COLO668 (cell line): ENCODE data around the gene C10orf88.
A peak's percentile ranks its signal among the peaks of the same experiment; 100 is the strongest.

Experiments
- DNase-seq: peaks from one replicate; lab custom pipeline; 2025; ENCODE audit not compliant: unreplicated experiment; lab: John Stamatoyannopoulos, UW

The C10orf88 gene

DNA sequence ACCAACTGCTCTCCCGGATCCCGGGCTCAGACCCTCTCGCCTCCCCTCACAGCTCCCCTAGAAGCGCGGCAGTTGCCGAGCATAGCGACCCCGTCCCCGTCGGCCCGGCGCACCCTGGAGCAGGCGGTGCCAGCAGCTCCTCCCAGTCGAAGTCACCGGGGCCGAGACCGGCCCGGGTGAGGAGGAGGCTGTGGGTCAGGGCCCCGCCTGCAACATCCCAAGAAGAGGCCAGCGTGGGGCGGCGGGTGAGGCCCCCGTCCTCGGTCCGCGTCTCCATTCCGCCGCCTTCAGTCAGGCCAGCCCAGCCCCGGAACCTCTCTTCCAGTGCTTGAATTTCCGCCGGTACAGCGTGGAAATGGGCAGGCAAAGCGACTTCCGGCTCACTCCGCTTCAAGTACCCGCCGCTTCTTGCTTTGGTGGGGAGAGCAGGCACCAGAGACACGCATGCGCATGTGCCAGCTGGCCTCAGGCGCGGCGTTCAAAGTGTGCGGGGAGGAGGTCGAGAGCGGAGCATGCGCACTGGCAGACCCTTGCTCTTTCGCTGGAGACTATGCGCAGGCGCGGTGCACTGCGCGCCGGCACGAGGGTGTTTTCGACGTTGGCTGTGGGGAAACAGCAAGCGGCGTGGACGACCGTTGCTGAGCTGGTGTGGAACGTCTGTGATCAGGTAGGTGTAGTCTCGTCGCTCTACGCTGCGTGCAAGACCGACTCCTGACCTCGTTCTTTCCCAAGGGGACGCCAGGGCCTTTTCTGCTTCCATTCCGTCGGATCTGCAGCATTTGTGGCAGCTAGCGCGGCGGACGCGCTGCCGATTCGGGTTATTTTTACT, at the start of gene C10orf88:
C10orf88 (minus strand) TSS at position 326 of the 829 bp plus-strand sequence; CDS start at position 277, 49 bp downstream.
- peak; percentile 93 for DNase-seq

- no peak for DNase-seq
These were observed 47.3 kb upstream of the C10orf88 start for GRCh38 chr10:123001370-123001769.

GRCh38 chr10:123000155-123000554, 46.1 kb upstream of the C10orf88 start:
- DNase-seq: no peak

DNA sequence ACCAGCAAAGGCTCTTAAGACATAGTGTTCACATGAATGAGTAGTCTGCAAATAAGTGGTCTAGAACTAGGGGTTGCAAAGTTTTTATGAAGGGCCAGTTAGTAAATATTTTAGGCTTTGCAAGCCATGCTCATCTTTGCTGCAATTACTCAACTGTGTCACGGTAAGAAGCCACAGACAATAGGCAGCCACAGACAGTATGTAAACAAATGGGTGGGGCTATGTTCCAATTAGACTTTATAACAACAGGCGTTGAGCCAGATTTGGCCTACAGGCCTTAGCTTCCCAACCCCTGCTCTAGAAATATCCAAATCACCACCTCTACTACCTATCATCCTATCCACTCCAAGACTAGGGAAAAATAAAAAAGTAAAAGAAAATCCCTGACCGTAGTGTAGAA, 45.3 kb upstream of the C10orf88 start:
- peak; percentile 3 for DNase-seq

DNA sequence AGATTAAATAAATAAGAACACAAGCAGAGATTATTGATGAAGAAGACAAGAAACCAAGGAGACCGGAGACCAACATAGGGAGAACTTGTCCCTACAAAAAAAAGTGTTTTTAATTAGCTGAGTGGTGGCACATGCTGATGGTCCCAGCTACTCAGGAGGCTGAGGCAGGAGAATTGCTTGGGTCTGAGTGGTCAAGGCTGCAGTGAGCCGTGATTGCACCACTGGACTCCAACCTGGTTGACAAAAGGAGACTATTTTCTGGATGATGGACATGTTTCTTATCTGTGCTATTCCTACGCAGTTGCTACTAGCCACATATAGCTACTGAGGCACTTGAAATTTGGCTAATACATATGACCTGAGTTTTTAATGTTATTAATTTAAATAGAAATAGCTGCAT, 44.9 kb upstream of the C10orf88 start:
- no peak for DNase-seq

DNA sequence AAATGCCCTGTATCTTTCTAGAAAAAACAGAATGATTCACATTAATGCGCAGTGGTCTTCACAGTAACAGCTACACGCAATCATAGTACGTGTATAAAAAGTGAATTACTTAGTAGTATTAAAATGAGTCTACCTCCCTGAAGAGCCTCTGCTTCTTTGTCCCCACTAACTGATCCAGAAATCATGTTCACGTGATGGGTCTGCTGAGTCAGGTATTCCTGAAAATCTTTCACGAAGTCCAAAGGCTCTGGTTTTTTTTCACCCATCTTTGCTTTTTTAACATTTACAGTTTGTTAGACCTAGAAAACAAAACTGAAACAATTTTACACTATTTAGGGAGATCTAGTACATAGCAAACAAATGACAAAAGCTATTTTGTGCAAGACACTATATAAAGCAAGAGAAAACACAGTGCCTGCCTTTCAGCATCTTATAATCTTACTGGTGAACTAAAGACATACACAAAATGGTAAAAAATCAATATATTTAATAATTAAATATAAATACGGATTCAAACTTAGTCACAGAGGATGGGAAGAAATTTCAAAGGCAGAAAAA, 44.4 kb upstream of the C10orf88 start:
- no peak for DNase-seq

DNA sequence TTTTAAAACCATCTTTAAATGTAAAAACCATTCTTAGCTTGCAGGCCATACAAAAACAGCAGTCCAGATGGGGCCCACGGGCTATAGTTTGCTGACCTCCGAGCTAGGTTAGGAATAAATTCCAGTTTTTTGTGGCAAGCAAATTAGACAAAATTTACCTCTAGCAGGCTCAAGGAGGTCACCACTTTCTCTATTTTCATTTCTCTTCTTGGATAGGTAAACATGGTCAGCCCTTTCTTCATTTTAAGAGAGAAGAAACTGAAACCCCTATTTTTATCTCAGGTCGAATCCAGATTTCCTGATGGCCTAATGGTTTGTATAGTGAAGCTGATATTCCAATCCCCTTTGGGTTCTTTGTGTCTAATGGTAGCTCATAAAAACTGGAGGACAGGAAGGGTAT, 43.8 kb upstream of the C10orf88 start:
- DNase-seq: no peak

DNA sequence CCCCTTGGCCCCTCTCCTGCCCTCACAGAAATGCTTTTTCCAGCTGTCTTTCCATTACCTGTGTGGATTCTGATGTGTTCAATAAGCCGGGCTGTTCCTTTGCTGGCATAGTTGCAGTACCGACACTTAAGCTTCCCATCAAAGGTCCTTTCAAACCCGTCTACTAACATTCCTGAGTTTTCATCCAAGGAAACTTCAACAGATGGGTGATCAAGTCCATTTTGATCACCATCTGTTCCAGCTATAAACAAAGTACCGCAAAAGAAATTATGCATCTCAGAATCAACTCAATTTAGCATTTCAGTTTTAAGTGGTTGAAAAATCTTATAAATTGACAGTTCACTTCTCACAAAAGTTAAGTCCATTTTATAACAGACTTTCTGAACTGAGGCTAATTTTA, 41.9 kb upstream of the C10orf88 start:
- no peak for DNase-seq

DNA sequence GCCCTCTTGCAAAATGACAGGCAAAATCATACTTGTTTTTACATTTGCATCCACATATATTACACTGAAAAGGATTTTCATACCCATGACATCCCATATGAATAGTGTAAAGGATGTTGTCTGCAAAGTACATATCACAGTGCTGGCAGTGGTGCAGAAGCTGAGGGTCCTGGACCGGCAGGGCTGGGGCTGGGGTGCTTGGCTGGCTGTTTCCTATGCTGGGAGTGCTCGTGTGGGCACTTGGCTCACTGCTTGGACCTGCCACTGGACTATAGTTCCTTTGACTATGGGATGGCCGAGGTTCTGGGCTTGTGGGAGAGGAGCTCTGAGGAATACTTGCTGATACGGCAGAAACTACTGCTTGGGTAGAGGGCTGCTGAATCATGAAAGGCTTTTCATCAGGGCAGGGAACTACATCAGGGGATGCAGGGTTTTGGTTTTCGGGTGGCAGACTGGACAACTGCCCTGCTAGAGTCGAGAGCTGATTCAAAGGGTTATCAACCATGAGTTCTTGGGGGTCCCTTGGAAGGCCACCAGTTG, 39.8 kb upstream of the C10orf88 start:
- DNase-seq: no peak

DNA sequence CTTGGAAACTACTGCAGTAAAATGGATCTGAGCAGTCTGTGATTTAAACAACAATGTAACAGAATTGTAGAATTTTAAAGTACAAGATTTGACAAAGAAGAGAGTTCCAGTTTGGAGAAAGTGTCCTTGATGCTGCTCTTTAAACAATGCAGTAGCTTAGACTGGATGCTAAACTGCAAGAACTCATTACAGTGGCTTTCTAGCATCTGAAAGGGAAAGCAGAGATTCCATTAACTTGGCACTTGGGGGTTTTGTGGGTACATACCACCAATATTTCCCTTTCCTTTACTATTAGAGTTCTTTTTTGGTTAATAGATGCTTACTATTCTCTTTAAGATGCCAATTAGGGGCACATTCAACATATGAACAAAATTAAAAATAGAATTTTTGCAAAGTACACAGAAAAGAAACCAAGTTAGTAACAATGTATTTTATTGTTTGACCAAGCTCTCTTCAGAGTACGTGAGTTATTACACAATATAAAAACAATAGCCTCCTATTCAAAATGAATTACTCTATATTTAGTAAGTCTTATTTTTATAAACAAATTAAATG, 38.1 kb upstream of the C10orf88 start:
- no peak for DNase-seq

DNA sequence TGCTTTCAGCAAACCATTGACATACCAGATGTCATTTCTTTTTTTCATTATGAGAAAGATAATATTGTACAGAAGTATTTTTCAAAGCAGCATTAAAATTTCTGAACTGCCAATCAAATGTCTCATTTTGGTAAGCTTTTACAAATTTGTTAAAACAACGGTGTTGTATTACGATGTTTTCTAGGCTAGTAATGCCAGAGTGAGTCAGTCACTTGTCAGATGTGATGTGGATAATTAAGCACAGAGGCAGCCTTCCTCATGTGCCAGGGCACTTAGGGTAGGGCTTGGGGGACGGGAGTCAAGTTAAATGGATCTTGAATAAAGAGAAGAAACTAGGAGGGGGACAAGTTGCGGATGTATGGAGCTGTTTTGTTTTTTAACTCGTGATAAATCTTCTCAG, 36.3 kb upstream of the C10orf88 start:
- no peak for DNase-seq

- DNase-seq: no peak
These were observed 34.5 kb upstream of the C10orf88 start for GRCh38 chr10:122988501-122988900.

- no peak for DNase-seq
These were observed 32.3 kb upstream of the C10orf88 start for GRCh38 chr10:122986335-122986734.

DNA sequence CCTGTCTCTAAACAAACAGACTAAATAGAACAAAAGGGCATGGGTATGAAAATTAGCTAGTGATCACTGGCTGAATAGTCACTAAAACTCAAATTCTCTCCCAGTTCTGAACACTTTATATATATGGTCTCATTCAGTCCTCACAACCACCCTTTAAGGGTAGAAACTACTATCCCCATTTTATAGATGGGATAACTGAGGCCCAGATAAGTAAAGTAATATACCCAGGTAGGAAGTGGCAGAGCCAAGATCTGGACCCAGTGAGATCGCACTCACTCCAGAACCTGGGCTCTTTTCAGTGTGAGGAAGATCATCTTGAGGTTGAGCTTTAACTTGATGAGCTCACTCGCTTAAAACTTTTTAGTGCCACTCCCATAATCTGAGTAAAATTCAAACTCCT, 30.7 kb upstream of the C10orf88 start:
- no peak for DNase-seq

- DNase-seq: no peak
These were observed 29.9 kb upstream of the C10orf88 start for GRCh38 chr10:122983898-122984297.

- DNase-seq: no peak
These were observed 27.0 kb upstream of the C10orf88 start for GRCh38 chr10:122981066-122981464.

GRCh38 chr10:122980209-122981065, 26.4 kb upstream of the C10orf88 start, which contains the start of gene PSTK:
TSS of gene PSTK (plus strand) at chr10:122980401. CDS start at chr10:122980480, 79 bp downstream.
- DNase-seq: peak; percentile 86

- no peak for DNase-seq
These were observed 20.6 kb upstream of the C10orf88 start for GRCh38 chr10:122974543-122975064.

- no peak for DNase-seq
These were observed 20.0 kb upstream of the C10orf88 start for GRCh38 chr10:122974023-122974422.

DNA sequence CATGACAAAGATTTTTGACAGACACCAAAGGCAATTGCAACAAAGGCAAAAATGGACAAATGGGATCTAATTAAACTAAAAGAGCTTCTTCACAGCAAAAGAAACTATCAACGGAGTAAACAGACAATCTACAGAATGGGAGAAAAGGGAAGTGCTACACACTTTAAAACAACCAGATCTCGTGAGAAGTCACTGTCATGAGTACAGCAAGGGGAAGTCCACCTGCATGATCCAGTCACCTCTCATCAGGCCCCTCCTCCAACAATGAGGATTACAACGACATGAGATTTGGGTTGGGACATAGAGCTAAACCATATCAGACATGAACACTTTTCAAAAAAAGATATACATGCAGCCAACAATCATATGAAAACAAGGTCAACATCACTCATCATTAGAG, 14.7 kb upstream of the C10orf88 start:
- no peak for DNase-seq

DNA sequence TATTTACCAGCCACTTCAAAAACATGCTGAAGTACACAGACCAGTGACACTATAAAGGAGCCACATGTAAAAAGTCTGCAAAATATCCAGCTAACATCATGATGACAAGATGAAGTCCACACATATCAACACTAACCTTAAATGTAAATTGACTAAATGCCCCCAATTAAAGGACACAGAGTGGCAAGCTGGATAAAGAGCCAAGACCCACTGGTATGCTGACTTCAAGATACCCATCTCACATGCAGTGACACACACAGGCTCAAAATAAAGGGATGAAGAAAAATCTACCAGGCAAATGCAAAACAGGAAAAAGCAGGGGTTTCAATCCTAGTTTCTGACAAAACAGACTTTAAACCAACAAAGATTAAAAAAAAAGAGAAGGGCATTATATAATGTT, 12.9 kb upstream of the C10orf88 start:
- DNase-seq: no peak
